Mesothelial cell of epicardium (in vitro differentiated cells): ENCODE measurements around the gene CACNA2D2. TPM values are rescaled to one million over a fixed set of nuclear protein-coding genes. Genes with fewer than 3 reads are reported as not detected.

Source experiments
- DNase-seq, 2 experiments: peaks; one replicate each; pipeline ENCODE4 v3.0.0; 2021; ENCODE audit warnings: low spot score in 2 of 2; ENCODE audit not compliant: unreplicated experiment in 2 of 2
- H3K27ac Mint-ChIP-seq: 2 replicates; pipeline ENCODE4 v1.8.0; 2021; ENCODE audit warnings: mixed read lengths
- H3K27me3 Mint-ChIP-seq: 2 replicates; pipeline ENCODE4 v1.8.0; 2021; ENCODE audit warnings: low read depth, mixed read lengths
- H3K36me3 Mint-ChIP-seq: 2 replicates; pipeline ENCODE4 v1.8.0; 2021; ENCODE audit warnings: mixed read lengths
- H3K4me1 Mint-ChIP-seq: 2 replicates; pipeline ENCODE4 v1.8.0; 2021; ENCODE audit warnings: mixed read lengths
- H3K4me3 Mint-ChIP-seq: 2 replicates; pipeline ENCODE4 v1.8.0; 2021; ENCODE audit warnings: mild to moderate bottlenecking, moderate library complexity, mixed read lengths
- H3K9me3 Mint-ChIP-seq: 2 replicates; pipeline ENCODE4 v1.8.0; 2021; ENCODE audit warnings: mixed read lengths
- CTCF ChIP-seq: fragments of 200-600 bp; sonication (generic); IDR thresholded peaks from one replicate; pipeline ENCODE4 v1.5.0; 2021; ENCODE audit warnings: antibody characterized with exemption; ENCODE audit not compliant: unreplicated experiment
- total RNA-seq: library from RNA; stranded (reverse); gene quantifications from 3 replicates; pipeline ENCODE4 v1.2.1, GENCODE V29; 2021

The CACNA2D2 gene
- total RNA-seq, 1 donor from 2014 or later: 10.8 TPM

- no peak for TF ChIP-seq CTCF
- Mint-ChIP-seq H3K36me3 (no peaks in the 10 kb centered on the region), H3K4me1 (peaks cover 22% of the 10 kb centered on the region), H3K9me3 (no peaks in the 10 kb centered on the region), H3K4me3 (peak overlapping the region; percentile 95), H3K27ac (peak overlapping the region; percentile 89), H3K27me3 (no peaks in the 10 kb centered on the region)
- no peak for DNase-seq
Observed at GRCh38 chr3:50351323-50351697, 152.1 kb downstream of the CACNA2D2 start.

GRCh38 chr3:50350527-50351322 is 152.7 kb downstream of the CACNA2D2 start, which contains the start of the genes CYB561D2 and NPRL2:
Gene CYB561D2, plus strand, starts transcription at chr3:50350862. Its CDS starts 572 bp downstream, at chr3:50351434.
Gene NPRL2, minus strand, starts transcription at chr3:50350775. Its CDS starts 123 bp downstream, at chr3:50350652.
- peak within 1 kb of the TSS; percentile 89 for H3K27ac Mint-ChIP-seq
- H3K4me3 Mint-ChIP-seq: peak within 1 kb of the TSS; percentile 95
- H3K9me3 Mint-ChIP-seq: no peaks in the 10 kb centered on the region
- H3K36me3 Mint-ChIP-seq: no peaks in the 10 kb centered on the region
- H3K4me1 Mint-ChIP-seq: peaks cover 24% of the 10 kb centered on the region
- TF ChIP-seq CTCF: no peak
- peak; percentile 88 to 96 for DNase-seq
- peaks cover 4% of the 10 kb centered on the region for H3K27me3 Mint-ChIP-seq

GRCh38 chr3:50350213-50350526 is 153.3 kb downstream of the CACNA2D2 start:
- Mint-ChIP-seq H3K4me3 (peak overlapping the region; percentile 95), H3K9me3 (no peaks in the 10 kb centered on the region), H3K4me1 (peaks cover 24% of the 10 kb centered on the region), H3K36me3 (no peaks in the 10 kb centered on the region), H3K27me3 (peaks cover 9% of the 10 kb centered on the region), H3K27ac (peak overlapping the region; percentile 89)
- DNase-seq: no peak
- no peak for TF ChIP-seq CTCF

- peaks cover 34% of the 10 kb centered on the region for H3K27me3 Mint-ChIP-seq
- H3K4me3 Mint-ChIP-seq: no peak overlapping the region
- peaks cover 24% of the 10 kb centered on the region for H3K4me1 Mint-ChIP-seq
- H3K27ac Mint-ChIP-seq: no peak overlapping the region
- H3K36me3 Mint-ChIP-seq: no peaks in the 10 kb centered on the region
- TF ChIP-seq CTCF: peak; percentile 67
- peak in 1 of 2 experiments; percentile 76 for DNase-seq
- no peaks in the 10 kb centered on the region for H3K9me3 Mint-ChIP-seq
Observed at GRCh38 chr3:50347187-50347813, 156.1 kb downstream of the CACNA2D2 start.

- Mint-ChIP-seq H3K4me1 (peaks cover 19% of the 10 kb centered on the region), H3K9me3 (no peaks in the 10 kb centered on the region), H3K27me3 (peaks cover 50% of the 10 kb centered on the region), H3K27ac (no peak within 1 kb of the TSS), H3K4me3 (peak within 1 kb of the TSS; percentile 59), H3K36me3 (no peaks in the 10 kb centered on the region)
- DNase-seq: peak in 1 of 2 experiments; percentile 68
- no peak for TF ChIP-seq CTCF
Observed at GRCh38 chr3:50345586-50346234, 157.7 kb downstream of the CACNA2D2 start, which contains the start of gene ZMYND10. Gene ZMYND10, minus strand, starts transcription at chr3:50345732. Its CDS starts 153 bp downstream, at chr3:50345579.
